ENCODE results near the gene HSD17B4. TPM values are rescaled to one million over a fixed set of nuclear protein-coding genes. Genes with fewer than 3 reads are reported as not detected.
"Not testable (repeated sequence)": the region's sequence is repeated elsewhere in the genome, so short reads cannot be mapped to it uniquely, and the experiment has no call there.

The HSD17B4 gene
- total and polyA plus RNA-seq, 4 donors: 138 to 172 (median 163) TPM

- DNase-seq (no peak), ATAC-seq (ENCODE audit: low FRiP score) (no peak)
- no peaks in the 10 kb centered on the region for H3K4me1 ChIP-seq (ENCODE audit: control insufficient read depth in 1 of 2, insufficient read depth in 2 of 2, low read length in 2 of 2)
- intact Hi-C loops (cut with DNase I): no loop called here
- no peaks in the 10 kb centered on the region for H3K36me3 ChIP-seq (ENCODE audit: control insufficient read depth in 1 of 2, insufficient read depth in 2 of 2, low read length in 1 of 2)
- H3K27ac ChIP-seq (ENCODE audit: low read depth in 1 of 2, low read length in 2 of 2): no peak overlapping the region
- no peaks in the 10 kb centered on the region for H3K27me3 ChIP-seq (ENCODE audit: control insufficient read depth in 1 of 2, insufficient read depth in 2 of 2, low read length in 1 of 2)
- H3K9me3 ChIP-seq (ENCODE audit: control insufficient read depth, low read length): no peaks in the 10 kb centered on the region
- H3K4me3 ChIP-seq (ENCODE audit: low read length in 2 of 2): no peak overlapping the region
- 75 to 76% methylated on average over 8 of the region's 8 CpGs for WGBS, 2 donors
Measured at GRCh38 chr5:119439140-119439631, 13.1 kb upstream of the HSD17B4 start.

GRCh38 chr5:119439632-119440031, 12.7 kb upstream of the HSD17B4 start:
- WGBS, 2 donors: 83 to 86% methylated on average over 3 of the region's 3 CpGs
- H3K27ac ChIP-seq (ENCODE audit: low read depth in 1 of 2, low read length in 2 of 2); H3K27me3 ChIP-seq (ENCODE audit: control insufficient read depth in 1 of 2, insufficient read depth in 2 of 2, low read length in 1 of 2); H3K36me3 ChIP-seq (ENCODE audit: control insufficient read depth in 1 of 2, insufficient read depth in 2 of 2, low read length in 1 of 2); DNase-seq; H3K9me3 ChIP-seq (ENCODE audit: control insufficient read depth, low read length); H3K4me1 ChIP-seq (ENCODE audit: control insufficient read depth in 1 of 2, insufficient read depth in 2 of 2, low read length in 2 of 2); ATAC-seq (ENCODE audit: low FRiP score); intact Hi-C loops (cut with DNase I); H3K4me3 ChIP-seq (ENCODE audit: low read length in 2 of 2): not testable (repeated sequence)

DNA sequence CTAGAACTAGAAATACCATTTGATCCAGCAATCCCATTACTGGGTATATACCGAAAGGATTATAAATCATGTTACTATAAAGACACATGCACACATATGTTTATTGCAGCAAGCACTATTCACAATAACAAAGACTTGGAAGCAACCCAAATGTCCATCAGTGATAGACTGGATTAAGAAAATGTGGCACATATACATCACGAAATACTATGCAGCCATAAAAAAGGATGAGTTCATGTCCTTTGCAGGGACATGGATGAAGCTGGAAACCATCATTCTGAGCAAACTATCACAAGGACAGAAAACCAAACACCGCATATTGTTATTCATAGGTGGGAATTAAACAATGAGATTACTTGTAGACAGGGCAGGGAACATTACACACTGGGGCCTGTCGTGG, 7.7 kb upstream of the HSD17B4 start:
- H3K27ac ChIP-seq (ENCODE audit: low read depth in 1 of 2, low read length in 2 of 2); H3K4me3 ChIP-seq (ENCODE audit: low read length in 2 of 2); H3K4me1 ChIP-seq (ENCODE audit: control insufficient read depth in 1 of 2, insufficient read depth in 2 of 2, low read length in 2 of 2); DNase-seq; H3K9me3 ChIP-seq (ENCODE audit: control insufficient read depth, low read length); H3K27me3 ChIP-seq (ENCODE audit: control insufficient read depth in 1 of 2, insufficient read depth in 2 of 2, low read length in 1 of 2); H3K36me3 ChIP-seq (ENCODE audit: control insufficient read depth in 1 of 2, insufficient read depth in 2 of 2, low read length in 1 of 2); intact Hi-C loops (cut with DNase I); ATAC-seq (ENCODE audit: low FRiP score): not testable (repeated sequence)
- WGBS, 2 donors: 87 to 94% methylated on average over 4 of the region's 4 CpGs

- 56 to 60% methylated on average over 13 of the region's 13 CpGs for WGBS, 2 donors
Measured at GRCh38 chr5:119445544-119445943, 6.8 kb upstream of the HSD17B4 start.

GRCh38 chr5:119449882-119450281, 2.4 kb upstream of the HSD17B4 start:
- ATAC-seq (ENCODE audit: low FRiP score) (no peak), DNase-seq (no peak)
- no peaks in the 10 kb centered on the region for H3K9me3 ChIP-seq (ENCODE audit: control insufficient read depth, low read length)
- no peaks in the 10 kb centered on the region for H3K36me3 ChIP-seq (ENCODE audit: control insufficient read depth in 1 of 2, insufficient read depth in 2 of 2, low read length in 1 of 2)
- 90 to 94% methylated on average over 3 of the region's 3 CpGs for WGBS, 2 donors
- no peaks in the 10 kb centered on the region for H3K27me3 ChIP-seq (ENCODE audit: control insufficient read depth in 1 of 2, insufficient read depth in 2 of 2, low read length in 1 of 2)
- no peak overlapping the region for H3K4me3 ChIP-seq (ENCODE audit: low read length in 2 of 2)
- H3K4me1 ChIP-seq (ENCODE audit: control insufficient read depth in 1 of 2, insufficient read depth in 2 of 2, low read length in 2 of 2): no peaks in the 10 kb centered on the region
- intact Hi-C loops (cut with DNase I): no loop called here
- no peak overlapping the region for H3K27ac ChIP-seq (ENCODE audit: low read depth in 1 of 2, low read length in 2 of 2)

More at GRCh38 chr5:119445544-119445943, 6.8 kb upstream of the HSD17B4 start:
- Histone ChIP-seq H3K27ac (ENCODE audit: low read depth in 1 of 2, low read length in 2 of 2) (no peak overlapping the region), H3K4me1 (ENCODE audit: control insufficient read depth in 1 of 2, insufficient read depth in 2 of 2, low read length in 2 of 2) (no peaks in the 10 kb centered on the region), H3K4me3 (ENCODE audit: low read length in 2 of 2) (no peak overlapping the region), H3K27me3 (ENCODE audit: control insufficient read depth in 1 of 2, insufficient read depth in 2 of 2, low read length in 1 of 2) (no peaks in the 10 kb centered on the region), H3K9me3 (ENCODE audit: control insufficient read depth, low read length) (no peaks in the 10 kb centered on the region), H3K36me3 (ENCODE audit: control insufficient read depth in 1 of 2, insufficient read depth in 2 of 2, low read length in 1 of 2) (no peaks in the 10 kb centered on the region)
- DNase-seq: no peak
- no peak for ATAC-seq (ENCODE audit: low FRiP score)
- intact Hi-C loops (cut with DNase I): no loop called here

DNA sequence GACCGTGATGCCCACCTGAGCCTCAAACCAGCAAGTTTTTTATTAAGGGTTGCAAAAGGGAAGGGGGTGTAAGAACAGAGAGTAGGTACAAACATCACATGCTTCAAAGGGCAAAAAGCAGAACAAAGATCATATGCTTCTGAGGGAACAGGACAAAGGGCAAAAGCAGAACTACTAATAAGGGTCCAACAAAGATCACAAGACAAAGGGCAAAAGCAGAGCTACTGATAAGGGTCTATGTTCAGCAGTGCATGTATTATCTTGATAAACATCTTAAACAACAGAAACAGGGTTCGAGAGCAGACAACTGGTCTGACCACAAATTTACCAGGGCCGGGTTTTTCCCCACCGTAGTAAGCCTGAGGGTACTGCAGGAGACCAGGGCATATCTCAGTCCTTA, 1.7 kb upstream of the HSD17B4 start:
- intact Hi-C loops (cut with DNase I); H3K27me3 ChIP-seq (ENCODE audit: control insufficient read depth in 1 of 2, insufficient read depth in 2 of 2, low read length in 1 of 2); H3K9me3 ChIP-seq (ENCODE audit: control insufficient read depth, low read length); H3K27ac ChIP-seq (ENCODE audit: low read depth in 1 of 2, low read length in 2 of 2); H3K4me3 ChIP-seq (ENCODE audit: low read length in 2 of 2); ATAC-seq (ENCODE audit: low FRiP score); DNase-seq; H3K4me1 ChIP-seq (ENCODE audit: control insufficient read depth in 1 of 2, insufficient read depth in 2 of 2, low read length in 2 of 2); H3K36me3 ChIP-seq (ENCODE audit: control insufficient read depth in 1 of 2, insufficient read depth in 2 of 2, low read length in 1 of 2): not testable (repeated sequence)
- 92 to 93% methylated on average over 4 of the region's 4 CpGs for WGBS, 2 donors

DNA sequence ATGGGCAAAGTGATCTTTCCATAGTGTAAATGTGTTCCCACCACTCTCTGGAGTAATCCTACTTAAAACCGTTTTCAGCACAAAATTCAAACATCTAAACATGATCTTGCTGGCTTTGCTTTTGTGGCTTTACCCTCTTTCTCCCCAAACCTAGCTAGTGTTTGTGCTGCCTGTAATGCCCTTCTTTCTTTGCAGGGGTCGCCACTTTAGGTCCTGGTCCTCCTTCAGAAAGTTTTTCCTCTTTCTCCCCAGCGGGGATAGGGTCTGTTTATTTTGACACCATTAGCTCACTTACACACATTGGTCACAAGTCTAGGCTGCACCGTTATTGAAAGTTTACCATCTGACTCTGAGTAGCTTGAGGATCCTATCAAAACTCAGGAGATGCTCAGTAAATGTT, 736 bp upstream of the HSD17B4 start:
- Histone ChIP-seq H3K4me3 (ENCODE audit: low read length in 2 of 2) (no peak overlapping the region), H3K27ac (ENCODE audit: low read depth in 1 of 2, low read length in 2 of 2) (no peak overlapping the region), H3K9me3 (ENCODE audit: control insufficient read depth, low read length) (no peaks in the 10 kb centered on the region), H3K36me3 (ENCODE audit: control insufficient read depth in 1 of 2, insufficient read depth in 2 of 2, low read length in 1 of 2) (no peaks in the 10 kb centered on the region), H3K4me1 (ENCODE audit: control insufficient read depth in 1 of 2, insufficient read depth in 2 of 2, low read length in 2 of 2) (peaks cover 0 to under 1% of the 10 kb centered on the region in 2 donors), H3K27me3 (ENCODE audit: control insufficient read depth in 1 of 2, insufficient read depth in 2 of 2, low read length in 1 of 2) (no peaks in the 10 kb centered on the region)
- intact Hi-C loops (cut with DNase I): no loop called here
- 89 to 91% methylated on average over 4 of the region's 4 CpGs for WGBS, 2 donors
- ATAC-seq (ENCODE audit: low FRiP score) (no peak), DNase-seq (no peak)

DNA sequence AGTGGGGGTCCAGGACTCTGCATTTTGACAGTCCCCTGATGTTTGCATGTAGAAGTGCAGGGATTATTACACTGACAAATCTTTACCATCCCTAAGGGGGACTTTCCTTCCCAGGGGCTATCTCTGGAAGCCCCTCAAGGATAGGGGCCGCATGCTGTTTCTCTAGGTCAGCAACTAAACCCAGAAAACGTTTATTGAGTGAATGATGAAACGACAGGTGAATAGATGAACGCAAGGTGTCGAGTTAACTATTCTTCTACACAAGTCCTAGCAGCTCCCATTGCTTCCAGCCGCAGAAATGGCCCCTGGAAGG, 281 bp upstream of the HSD17B4 start:
- 24 to 28% methylated on average over 6 of the region's 6 CpGs for WGBS, 2 donors
- H3K27ac ChIP-seq (ENCODE audit: low read depth in 1 of 2, low read length in 2 of 2): no peak overlapping the region
- intact Hi-C loops (cut with DNase I): no loop called here

DNA sequence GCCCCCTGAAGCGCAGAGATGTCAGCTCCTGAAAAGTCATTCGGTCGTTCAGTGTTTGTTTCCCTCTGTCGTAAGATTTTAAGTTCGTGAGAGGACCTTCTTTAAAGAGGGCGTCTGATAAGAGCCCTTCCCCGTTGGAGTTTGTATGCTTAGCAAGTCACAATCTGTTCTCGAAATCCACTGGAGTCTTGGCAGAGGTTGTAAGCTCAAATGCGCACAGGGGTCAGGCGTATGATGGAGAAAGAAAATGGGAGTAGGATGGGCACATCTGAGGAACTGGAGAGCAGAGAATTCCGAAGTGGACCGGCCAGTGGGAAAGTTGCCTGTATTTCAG, 710 bp downstream of the HSD17B4 start:
- H3K4me3 ChIP-seq (ENCODE audit: low read length in 2 of 2): peak overlapping the region; percentile 77 to 88
- no peaks in the 10 kb centered on the region for H3K27me3 ChIP-seq (ENCODE audit: control insufficient read depth in 1 of 2, insufficient read depth in 2 of 2, low read length in 1 of 2)
- WGBS, 2 donors: 1% methylated on average over 12 of the region's 12 CpGs
- no peak for DNase-seq
- no peaks in the 10 kb centered on the region for H3K9me3 ChIP-seq (ENCODE audit: control insufficient read depth, low read length)
- H3K27ac ChIP-seq (ENCODE audit: low read depth in 1 of 2, low read length in 2 of 2): peak overlapping the region; percentile 52 to 65
- no peaks in the 10 kb centered on the region for H3K36me3 ChIP-seq (ENCODE audit: control insufficient read depth in 1 of 2, insufficient read depth in 2 of 2, low read length in 1 of 2)
- peak; percentile 55 for ATAC-seq (ENCODE audit: low FRiP score)
- H3K4me1 ChIP-seq (ENCODE audit: control insufficient read depth in 1 of 2, insufficient read depth in 2 of 2, low read length in 2 of 2): peaks cover 0 to 4% of the 10 kb centered on the region in 2 donors
- intact Hi-C loops (cut with DNase I): no loop called here

More for the DNA sequence above, 281 bp upstream of the HSD17B4 start:
- DNase-seq: no peak
- H3K27me3 ChIP-seq (ENCODE audit: control insufficient read depth in 1 of 2, insufficient read depth in 2 of 2, low read length in 1 of 2): no peaks in the 10 kb centered on the region
- peaks cover 0 to 4% of the 10 kb centered on the region in 2 donors for H3K4me1 ChIP-seq (ENCODE audit: control insufficient read depth in 1 of 2, insufficient read depth in 2 of 2, low read length in 2 of 2)
- H3K4me3 ChIP-seq (ENCODE audit: low read length in 2 of 2): peak overlapping the region in 1 of 2 donors; percentile 88
- no peak for ATAC-seq (ENCODE audit: low FRiP score)
- no peaks in the 10 kb centered on the region for H3K36me3 ChIP-seq (ENCODE audit: control insufficient read depth in 1 of 2, insufficient read depth in 2 of 2, low read length in 1 of 2)
- H3K9me3 ChIP-seq (ENCODE audit: control insufficient read depth, low read length): no peaks in the 10 kb centered on the region
